Vagina (tissue), 2 donors: ENCODE data around the gene IQCF5. TPM values are rescaled to one million over a fixed set of nuclear protein-coding genes. Genes with fewer than 3 reads are reported as not detected.

Experiments
- DNase-seq, 2 donors: peaks; one replicate each; pipeline ENCODE4 v3.0.0-alpha.2; 2017; ENCODE audit errors: extremely low spot score in 2 of 2
- H3K27ac ChIP-seq: fragments of 200-600 bp; sonication (generic); one replicate; pipeline ENCODE4 v1.5.1; 2019
- H3K27me3 ChIP-seq: fragments of 200-600 bp; sonication (generic); one replicate; pipeline ENCODE4 v1.5.1; 2019
- H3K36me3 ChIP-seq, 2 donors: fragments of 200-600 bp; sonication (generic); one replicate each; pipeline ENCODE4 v1.5.1; 2017 to 2019
- H3K4me1 ChIP-seq: fragments of 200-600 bp; sonication (generic); one replicate; pipeline ENCODE4 v1.5.1; 2019
- H3K4me3 ChIP-seq, 2 donors: fragments of 200-600 bp; sonication (generic); 1 replicate in 1 of 2; 2 replicates in 1 of 2; pipeline ENCODE4 v1.5.1; 2016 to 2019
- H3K9me3 ChIP-seq: fragments of 200-600 bp; sonication (generic); one replicate; pipeline ENCODE4 v1.5.1; 2019
- CTCF ChIP-seq, 3 experiments: fragments of 450-650 bp in 2 of 3; fragments of 200-600 bp in 1 of 3; sonication (generic) in 1 of 3; IDR thresholded peaks; one replicate each; pipeline ENCODE4 v1.5.1; 2017 to 2019; ENCODE audit warnings: antibody characterized with exemption in 3 of 3, mild to moderate bottlenecking in 2 of 3, moderate library complexity in 2 of 3
- POLR2A ChIP-seq, 2 donors: fragments of 450-650 bp; IDR thresholded peaks; one replicate each; pipeline ENCODE4 v1.6.1; 2017; ENCODE audit warnings: antibody characterized with exemption in 2 of 2, mild to moderate bottlenecking in 2 of 2, moderate library complexity in 2 of 2
- POLR2AphosphoS5 ChIP-seq, 2 donors: sonication (generic); formaldehyde crosslinking; IDR thresholded peaks; one replicate each; pipeline ENCODE4 v1.9.0; 2017; ENCODE audit warnings: antibody characterized with exemption in 2 of 2, mild to moderate bottlenecking in 2 of 2, low read depth in 1 of 2; ENCODE audit not compliant: insufficient read depth in 1 of 2
- intact Hi-C: fragments of 100-400 bp; cut with DNase I; formaldehyde crosslinking; loops from one replicate; pipeline ENCODE4 v1.15.1; 2023
- total RNA-seq: library from RNA; depleted of rRNA; stranded (reverse); fragments of >200 nt; gene quantifications from one replicate; pipeline ENCODE4 v1.2.3, GENCODE V29; 2016

Gene IQCF5
- total RNA-seq, 1 donor from 2014 or later = not detected

- Histone ChIP-seq H3K4me1 (no peaks in the 10 kb centered on the region), H3K4me3 (no peak overlapping the region), H3K27ac (no peak overlapping the region), H3K27me3 (no peaks in the 10 kb centered on the region), H3K36me3 (no peaks in the 10 kb centered on the region), H3K9me3 (no peaks in the 10 kb centered on the region)
- DNase-seq = no peak
- TF ChIP-seq CTCF (IDR thresholded peaks at IDR 0.05) (no peak), POLR2AphosphoS5 (IDR thresholded peaks at IDR 0.05; ENCODE audit: insufficient read depth in 1 of 2, low read depth in 1 of 2) (no peak), POLR2A (IDR thresholded peaks at IDR 0.05) (no peak)
- intact Hi-C loops = no loop called here
Measured at GRCh38 chr3:51897391-51897790, 22.0 kb upstream of the IQCF5 start.

- H3K4me3 ChIP-seq = no peak overlapping the region
- TF ChIP-seq POLR2A (IDR thresholded peaks at IDR 0.05) (no peak), POLR2AphosphoS5 (IDR thresholded peaks at IDR 0.05; ENCODE audit: insufficient read depth in 1 of 2, low read depth in 1 of 2) (no peak), CTCF (IDR thresholded peaks at IDR 0.05) (no peak)
- H3K9me3 ChIP-seq = no peaks in the 10 kb centered on the region
- H3K36me3 ChIP-seq = no peaks in the 10 kb centered on the region
- no peaks in the 10 kb centered on the region for H3K27me3 ChIP-seq
- DNase-seq = no peak
- intact Hi-C loops = no loop called here
- H3K4me1 ChIP-seq = no peaks in the 10 kb centered on the region
- H3K27ac ChIP-seq = no peak overlapping the region
Measured at GRCh38 chr3:51896607-51897305, 21.4 kb upstream of the IQCF5 start.

- no peaks in the 10 kb centered on the region for H3K9me3 ChIP-seq
- H3K4me3 ChIP-seq = no peak overlapping the region
- TF ChIP-seq POLR2A (IDR thresholded peaks at IDR 0.05) = no peak
- TF ChIP-seq CTCF (IDR thresholded peaks at IDR 0.05) = no peak
- TF ChIP-seq POLR2AphosphoS5 (IDR thresholded peaks at IDR 0.05; ENCODE audit: insufficient read depth in 1 of 2, low read depth in 1 of 2) = no peak
- no peaks in the 10 kb centered on the region for H3K4me1 ChIP-seq
- no peak overlapping the region for H3K27ac ChIP-seq
- intact Hi-C loops = no loop called here
- no peaks in the 10 kb centered on the region for H3K36me3 ChIP-seq
- no peak for DNase-seq
- H3K27me3 ChIP-seq = no peaks in the 10 kb centered on the region
Measured at GRCh38 chr3:51894939-51895338, 19.5 kb upstream of the IQCF5 start.

- intact Hi-C loops = no loop called here
- Histone ChIP-seq H3K4me3 (no peak overlapping the region), H3K4me1 (no peaks in the 10 kb centered on the region), H3K27ac (no peak overlapping the region), H3K36me3 (no peaks in the 10 kb centered on the region), H3K27me3 (no peaks in the 10 kb centered on the region), H3K9me3 (no peaks in the 10 kb centered on the region)
- DNase-seq = no peak
- TF ChIP-seq POLR2AphosphoS5 (IDR thresholded peaks at IDR 0.05; ENCODE audit: insufficient read depth in 1 of 2, low read depth in 1 of 2) (no peak), CTCF (IDR thresholded peaks at IDR 0.05) (no peak), POLR2A (IDR thresholded peaks at IDR 0.05) (no peak)
Measured at GRCh38 chr3:51894391-51894790, 19.0 kb upstream of the IQCF5 start.

GRCh38 chr3:51891242-51892039 is 16.0 kb upstream of the IQCF5 start:
- Histone ChIP-seq H3K9me3 (no peaks in the 10 kb centered on the region), H3K27ac (no peak overlapping the region), H3K36me3 (no peaks in the 10 kb centered on the region), H3K27me3 (no peaks in the 10 kb centered on the region), H3K4me1 (no peaks in the 10 kb centered on the region), H3K4me3 (no peak overlapping the region)
- intact Hi-C loops = no loop called here
- no peak for TF ChIP-seq CTCF (IDR thresholded peaks at IDR 0.05)
- TF ChIP-seq POLR2AphosphoS5 (IDR thresholded peaks at IDR 0.05; ENCODE audit: insufficient read depth in 1 of 2, low read depth in 1 of 2) = no peak
- no peak for TF ChIP-seq POLR2A (IDR thresholded peaks at IDR 0.05)
- no peak for DNase-seq
